ENCODE data around the gene ST3GAL6.
"Not testable (repeated sequence)": the region's sequence is repeated elsewhere in the genome, so short reads cannot be mapped to it uniquely, and the experiment has no call there.

The ST3GAL6 gene

GRCh38 chr3:98807011-98807410 lies 43.9 kb downstream of the ST3GAL6 start:
- no peak for DNase-seq

GRCh38 chr3:98807561-98807960 lies 44.4 kb downstream of the ST3GAL6 start:
- DNase-seq, result no peak

- DNase-seq, result no peak
These were observed 44.9 kb downstream of the ST3GAL6 start for GRCh38 chr3:98808071-98808470.

- DNase-seq, result no peak
These were observed 46.4 kb downstream of the ST3GAL6 start for GRCh38 chr3:98809557-98809956.

- no peak for DNase-seq
These were observed 47.9 kb downstream of the ST3GAL6 start for GRCh38 chr3:98811048-98811447.

GRCh38 chr3:98812851-98813374 lies 49.8 kb downstream of the ST3GAL6 start:
- peak in 1 of 2 donors; percentile 8 for DNase-seq

GRCh38 chr3:98814817-98815420 lies 51.8 kb downstream of the ST3GAL6 start:
- DNase-seq, result no peak

- peak in 1 of 2 donors; percentile 19 for DNase-seq
These were observed 54.5 kb downstream of the ST3GAL6 start for GRCh38 chr3:98817547-98818041.

- no peak for DNase-seq
These were observed 57.9 kb downstream of the ST3GAL6 start for GRCh38 chr3:98821063-98821462.

- DNase-seq, result no peak
These were observed 60.7 kb downstream of the ST3GAL6 start for GRCh38 chr3:98823791-98824190.

GRCh38 chr3:98824256-98824655 lies 61.1 kb downstream of the ST3GAL6 start:
- DNase-seq, result no peak

GRCh38 chr3:98826126-98826525 lies 63.0 kb downstream of the ST3GAL6 start:
- no peak for DNase-seq

- DNase-seq, result no peak
These were observed 64.2 kb downstream of the ST3GAL6 start for GRCh38 chr3:98827221-98827920.

- no peak for DNase-seq
These were observed 66.2 kb downstream of the ST3GAL6 start for GRCh38 chr3:98829246-98829832.

- not testable (repeated sequence) for DNase-seq
These were observed 67.9 kb downstream of the ST3GAL6 start for GRCh38 chr3:98831060-98831459.

- no peak for DNase-seq
These were observed 76.7 kb downstream of the ST3GAL6 start for GRCh38 chr3:98839846-98840245.

GRCh38 chr3:98843266-98843959 lies 80.3 kb downstream of the ST3GAL6 start:
- DNase-seq, result no peak
